Pancreas (tissue), 10 donors: ENCODE data around the gene ACTR1A. TPM values are rescaled to one million over a fixed set of nuclear protein-coding genes. Genes with fewer than 3 reads are reported as not detected.
"Not testable (repeated sequence)": the region's sequence is repeated elsewhere in the genome, so short reads cannot be mapped to it uniquely, and the experiment has no call there.

Experiments
- ATAC-seq, 4 donors: fragments of 200-7000 bp; cut with Tn5 transposase; one replicate each; pipeline versions ENCODE4 v1.8.0 to v1.9.1; 2020; ENCODE audit warnings: mild to moderate bottlenecking in 4 of 4, moderate library complexity in 4 of 4
- DNase-seq, 6 donors: peaks; one replicate each; pipeline ENCODE4 v3.0.0-alpha.2; 2020
- FAIRE-seq: peaks from 2 replicates; lab custom pipeline; 2012; peaks lifted over from hg19 to GRCh38; lab: Jason Lieb, UNC
- H3K27ac ChIP-seq, 4 donors: fragments of 200-600 bp; sonication (generic); 1 replicate in 3 of 4; 2 replicates in 1 of 4; pipeline versions ENCODE4 v1.5.0 to v1.8.0; 2020
- H3K27me3 ChIP-seq, 4 donors: fragments of 200-600 bp; one replicate each; pipeline ENCODE4 v1.8.0; 2021
- H3K36me3 ChIP-seq, 3 donors: fragments of 200-600 bp; sonication (generic) in 1 of 3; one replicate each; pipeline versions ENCODE4 v1.5.0 to v1.8.0; 2020 to 2021
- H3K4me1 ChIP-seq, 3 donors: fragments of 200-600 bp; one replicate each; pipeline ENCODE4 v1.8.0; 2021
- H3K4me3 ChIP-seq, 4 donors: fragments of 200-600 bp; sonication (generic) in 2 of 4; one replicate each; pipeline versions ENCODE4 v1.5.0 to v1.8.0; 2020 to 2021
- H3K9me3 ChIP-seq, 4 donors: fragments of 200-600 bp; one replicate each; pipeline ENCODE4 v1.8.0; 2021
- CTCF ChIP-seq, 4 donors: fragments of 200-600 bp; sonication (generic) in 3 of 4; IDR thresholded peaks; one replicate each; pipeline versions ENCODE4 v1.5.0 to v1.8.0; 2021; ENCODE audit warnings: antibody characterized with exemption in 4 of 4
- WGBS, 2 donors: extraction: QIAGEN DNeasy Blood & Tissue Kit; methylation state at CpG; one replicate each; pipeline ENCODE4 v1.1.7; 2013; 5-methylcytosine and 5-hydroxymethylcytosine counted together
- intact Hi-C, 3 donors: fragments of 100-400 bp; cut with DNase I; formaldehyde crosslinking; loops; one replicate each; pipeline versions ENCODE4 v1.11.1 to v1.14.2; 2022
- polyA plus RNA-seq, 2 donors: library from polyadenylated mRNA; stranded (reverse); fragments of 200-250 nt; gene quantifications; one replicate each; pipeline ENCODE4 v1.2.3, GENCODE V29; 2013
- total RNA-seq, 6 donors: library from RNA; stranded (reverse); fragmentation: NEBNext Ultra II Directional in 4 of 6; extraction: Animal tissue kit (Norgen Biotek cat#: 25700) in 4 of 6; gene quantifications; one replicate each; pipeline versions ENCODE4 v1.2.1 to v1.2.4, GENCODE V29; 2021 to 2023
- donor health status: healthy with polysubstance abuse.
- donor health status: DM: no; HTN: no; CAD: no; lungs with moderate emphysema.
- donor health status: DM: no; HTN: no; CAD: no.
- donor health status: control.
- donor health status: control.
- donor health status: Bipolar disorder and iron deficiency.
- donor health status: DM: yes; HTN: yes; CAD: no.
- donor health status: DM: no; HTN: no; CAD: no.
- donor health status: DM: no; HTN: no; CAD: no.
- donor health status: DM: yes; HTN: yes; CAD: no.

ACTR1A gene
- total and polyA plus RNA-seq, 8 donors: 22.4 to 40.9 (median 31.9) TPM

- Histone ChIP-seq H3K27me3 (no peaks in the 10 kb centered on the region), H3K4me1 (no peaks in the 10 kb centered on the region), H3K9me3 (no peaks in the 10 kb centered on the region), H3K27ac (no peak overlapping the region), H3K36me3 (no peaks in the 10 kb centered on the region), H3K4me3 (peak overlapping the region in 3 of 4 donors; percentile 23 to 51 (median 41))
- ATAC-seq (peak; percentile 27 to 45 (median 42)), FAIRE-seq (no peak), DNase-seq (no peak)
- no peak for TF ChIP-seq CTCF (IDR thresholded peaks at IDR 0.05)
- intact Hi-C loops: no loop called here
- 12% methylated on average over 8 of the region's 8 CpGs for WGBS, 2 donors
Measured at GRCh38 chr10:102460836-102461186, 41.7 kb downstream of the ACTR1A start.

GRCh38 chr10:102458656-102459055, 43.9 kb downstream of the ACTR1A start:
- H3K27ac ChIP-seq: no peak overlapping the region
- FAIRE-seq (no peak), ATAC-seq (no peak), DNase-seq (no peak)
- no peaks in the 10 kb centered on the region for H3K4me1 ChIP-seq
- no peaks in the 10 kb centered on the region for H3K27me3 ChIP-seq
- H3K4me3 ChIP-seq: no peak overlapping the region
- intact Hi-C loops: no loop called here
- no peaks in the 10 kb centered on the region for H3K9me3 ChIP-seq
- no peak for TF ChIP-seq CTCF (IDR thresholded peaks at IDR 0.05)
- H3K36me3 ChIP-seq: no peaks in the 10 kb centered on the region
- 77 to 79% methylated on average over 4 of the region's 4 CpGs for WGBS, 2 donors

- no peaks in the 10 kb centered on the region for H3K36me3 ChIP-seq
- no peaks in the 10 kb centered on the region for H3K27me3 ChIP-seq
- ATAC-seq (no peak), FAIRE-seq (no peak), DNase-seq (no peak)
- no peak for TF ChIP-seq CTCF (IDR thresholded peaks at IDR 0.05)
- 74 to 85% methylated on average over 9 of the region's 9 CpGs for WGBS, 2 donors
- H3K4me3 ChIP-seq: no peak overlapping the region
- H3K27ac ChIP-seq: no peak overlapping the region
- intact Hi-C loops: no loop called here
- no peaks in the 10 kb centered on the region for H3K4me1 ChIP-seq
- H3K9me3 ChIP-seq: no peaks in the 10 kb centered on the region
Measured at GRCh38 chr10:102457591-102458150, 44.8 kb downstream of the ACTR1A start.

GRCh38 chr10:102455893-102456471, 46.5 kb downstream of the ACTR1A start:
- no peak for FAIRE-seq
- intact Hi-C loops: no loop called here

GRCh38 chr10:102454662-102455487, 47.6 kb downstream of the ACTR1A start:
- H3K9me3 ChIP-seq, intact Hi-C loops, DNase-seq, H3K4me3 ChIP-seq, H3K36me3 ChIP-seq, H3K4me1 ChIP-seq, H3K27ac ChIP-seq, FAIRE-seq, ATAC-seq, H3K27me3 ChIP-seq: not testable (repeated sequence)
- WGBS, 2 donors: 82 to 86% methylated on average over 13 of the region's 13 CpGs

More at GRCh38 chr10:102455893-102456471, 46.5 kb downstream of the ACTR1A start:
- H3K9me3 ChIP-seq: no peaks in the 10 kb centered on the region
- no peak overlapping the region for H3K27ac ChIP-seq
- ATAC-seq (no peak), DNase-seq (no peak)
- no peaks in the 10 kb centered on the region for H3K4me1 ChIP-seq
- no peak for TF ChIP-seq CTCF (IDR thresholded peaks at IDR 0.05)
- H3K27me3 ChIP-seq: no peaks in the 10 kb centered on the region
- no peaks in the 10 kb centered on the region for H3K36me3 ChIP-seq
- H3K4me3 ChIP-seq: no peak overlapping the region
- 83 to 84% methylated on average over 7 of the region's 7 CpGs for WGBS, 2 donors
